Right atrium auricular region (tissue), 2 donors: ENCODE results near the gene CFL2. TPM values are rescaled to one million over a fixed set of nuclear protein-coding genes. Genes with fewer than 3 reads are reported as not detected.

ENCODE experiments used
- DNase-seq: peaks from one replicate; pipeline ENCODE4 v3.0.0-alpha.2; 2019; ENCODE audit warnings: low spot score
- H3K27ac ChIP-seq, 2 donors: fragments of 200-600 bp; sonication (generic); 1 replicate in 1 of 2; 2 replicates in 1 of 2; pipeline ENCODE4 v1.5.1; 2016 to 2019
- H3K27me3 ChIP-seq, 2 donors: fragments of 200-600 bp; sonication (generic); one replicate each; pipeline versions ENCODE4 v1.5.1 to v1.6.0; 2017 to 2019
- H3K36me3 ChIP-seq: fragments of 200-600 bp; sonication (generic); one replicate; pipeline ENCODE4 v1.5.1; 2016
- H3K4me1 ChIP-seq, 2 donors: fragments of 200-600 bp; sonication (generic); one replicate each; pipeline versions ENCODE4 v1.5.1 to v1.6.0; 2017 to 2019
- H3K4me3 ChIP-seq, 2 donors: fragments of 200-600 bp; sonication (generic); 1 replicate in 1 of 2; 2 replicates in 1 of 2; pipeline ENCODE4 v1.5.1; 2017 to 2019; ENCODE audit warnings: mild to moderate bottlenecking in 1 of 2, moderate library complexity in 1 of 2
- H3K9me3 ChIP-seq, 2 donors: fragments of 200-600 bp; sonication (generic); one replicate each; pipeline ENCODE4 v1.5.1; 2019
- CTCF ChIP-seq, 2 donors: fragments of 200-600 bp; sonication (generic); IDR thresholded peaks; one replicate each; pipeline ENCODE4 v1.5.1; 2019; ENCODE audit warnings: antibody characterized with exemption in 2 of 2
- total RNA-seq, 2 donors: library from RNA; depleted of rRNA; stranded (reverse); fragments of >200 nt; gene quantifications; one replicate each; pipeline ENCODE4 v1.1.0, GENCODE V29; 2016

The CFL2 gene
- total RNA-seq, 2 donors from 2014 or later, result 261 to 441 TPM

- Histone ChIP-seq H3K9me3 (no peaks in the 10 kb centered on the region), H3K4me1 (no peaks in the 10 kb centered on the region), H3K4me3 (no peak overlapping the region), H3K27me3 (no peaks in the 10 kb centered on the region), H3K36me3 (no peaks in the 10 kb centered on the region), H3K27ac (no peak overlapping the region)
- no peak for TF ChIP-seq CTCF (IDR thresholded peaks at IDR 0.05)
- no peak for DNase-seq
Observed at GRCh38 chr14:34665785-34666435, 48.5 kb downstream of the CFL2 start.

GRCh38 chr14:34662561-34663088 lies 51.8 kb downstream of the CFL2 start:
- Histone ChIP-seq H3K27me3 (no peaks in the 10 kb centered on the region), H3K27ac (no peak overlapping the region), H3K9me3 (no peaks in the 10 kb centered on the region), H3K4me3 (no peak overlapping the region), H3K36me3 (no peaks in the 10 kb centered on the region), H3K4me1 (no peaks in the 10 kb centered on the region)
- no peak for DNase-seq
- TF ChIP-seq CTCF (IDR thresholded peaks at IDR 0.05), result no peak

- no peak for TF ChIP-seq CTCF (IDR thresholded peaks at IDR 0.05)
- DNase-seq, result no peak
- Histone ChIP-seq H3K27me3 (no peaks in the 10 kb centered on the region), H3K36me3 (no peaks in the 10 kb centered on the region), H3K4me3 (no peak overlapping the region), H3K4me1 (no peaks in the 10 kb centered on the region), H3K27ac (no peak overlapping the region), H3K9me3 (no peaks in the 10 kb centered on the region)
Observed at GRCh38 chr14:34660796-34661195, 53.6 kb downstream of the CFL2 start.

Other genes starting within 250 kb of the CFL2 start
- 10 to 100 TPM; 17.9 to 22.7 TPM for gene EAPP, start 174.9 kb downstream of the CFL2 start, total RNA-seq
- 10 to 100 TPM; 61.6 to 63.5 TPM for gene SNX6, start 84.4 kb downstream of the CFL2 start, total RNA-seq
- gene BAZ1A, start 160.8 kb upstream of the CFL2 start, total RNA-seq, result 10 to 100 TPM in 1 of 2 donors, 1 to 10 TPM in 1; 3.4 to 11.8 TPM